ENCODE measurements around the gene PLAC8L1.

DNA sequence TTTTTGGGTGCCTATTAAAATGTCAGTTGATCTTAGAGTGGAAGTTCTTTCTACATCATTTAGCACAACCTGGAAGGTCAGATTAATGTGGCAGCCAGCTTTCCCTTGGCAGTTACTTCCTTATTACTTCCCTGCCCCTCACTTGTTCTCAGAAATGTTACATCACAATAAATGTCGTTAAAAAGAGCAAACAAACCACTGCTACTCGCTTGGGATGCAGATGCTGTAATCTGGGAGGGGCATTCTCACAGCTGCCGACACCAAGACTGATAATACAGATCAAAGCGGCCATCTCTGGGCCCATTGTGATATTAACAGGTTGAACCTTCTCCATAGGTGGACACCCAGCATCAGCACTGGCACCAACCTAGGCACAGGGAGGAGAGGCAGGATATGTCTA, 29.3 kb downstream of the PLAC8L1 start:
- TF ChIP-seq, protein P1, sequence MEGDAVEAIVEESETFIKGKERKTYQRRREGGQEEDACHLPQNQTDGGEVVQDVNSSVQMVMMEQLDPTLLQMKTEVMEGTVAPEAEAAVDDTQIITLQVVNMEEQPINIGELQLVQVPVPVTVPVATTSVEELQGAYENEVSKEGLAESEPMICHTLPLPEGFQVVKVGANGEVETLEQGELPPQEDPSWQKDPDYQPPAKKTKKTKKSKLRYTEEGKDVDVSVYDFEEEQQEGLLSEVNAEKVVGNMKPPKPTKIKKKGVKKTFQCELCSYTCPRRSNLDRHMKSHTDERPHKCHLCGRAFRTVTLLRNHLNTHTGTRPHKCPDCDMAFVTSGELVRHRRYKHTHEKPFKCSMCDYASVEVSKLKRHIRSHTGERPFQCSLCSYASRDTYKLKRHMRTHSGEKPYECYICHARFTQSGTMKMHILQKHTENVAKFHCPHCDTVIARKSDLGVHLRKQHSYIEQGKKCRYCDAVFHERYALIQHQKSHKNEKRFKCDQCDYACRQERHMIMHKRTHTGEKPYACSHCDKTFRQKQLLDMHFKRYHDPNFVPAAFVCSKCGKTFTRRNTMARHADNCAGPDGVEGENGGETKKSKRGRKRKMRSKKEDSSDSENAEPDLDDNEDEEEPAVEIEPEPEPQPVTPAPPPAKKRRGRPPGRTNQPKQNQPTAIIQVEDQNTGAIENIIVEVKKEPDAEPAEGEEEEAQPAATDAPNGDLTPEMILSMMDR (conservative IDR thresholded peaks at IDR 0.05; ENCODE audit: low read length), result no peak
- TF ChIP-seq EZH2phosphoT487 (IDR thresholded peaks at IDR 0.05; ENCODE audit: borderline replicate concordance, low read depth, low read length), result no peak
